ENCODE data around the gene NGLY1.

Gene NGLY1

DNA sequence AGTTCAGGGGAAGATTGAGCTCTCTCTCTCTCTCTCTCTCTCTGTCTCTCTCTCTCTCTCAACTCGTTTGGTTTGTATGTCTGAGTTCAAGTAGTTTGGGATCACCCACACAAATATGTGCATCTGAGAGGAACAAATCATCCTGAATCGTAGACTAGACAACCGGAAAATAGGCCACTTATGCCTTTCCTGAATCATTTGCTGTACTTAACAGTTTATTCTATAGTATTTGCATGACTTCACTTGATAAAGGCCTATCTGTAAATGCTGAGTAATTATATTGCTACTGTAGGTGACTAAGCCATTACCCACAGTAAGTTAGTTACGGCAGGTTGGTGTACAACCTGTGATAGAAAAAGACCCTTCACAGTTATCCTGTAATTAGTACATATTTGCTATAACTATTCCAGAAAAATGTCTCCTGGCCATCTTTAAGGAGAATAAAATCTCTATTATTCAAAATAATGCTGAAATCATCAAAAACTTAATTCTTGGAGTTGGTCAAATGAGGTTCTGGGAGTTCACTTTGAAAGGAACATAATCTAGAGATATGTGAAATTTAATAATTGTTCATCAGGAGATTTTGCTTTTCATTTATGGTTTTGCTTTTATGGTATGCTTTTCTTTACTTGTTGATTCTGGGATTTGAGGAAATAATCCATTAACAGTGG lies 37.7 kb upstream of the NGLY1 start:
- DNase-seq (ENCODE audit: low read depth), result no peak
- TF ChIP-seq, protein P1, sequence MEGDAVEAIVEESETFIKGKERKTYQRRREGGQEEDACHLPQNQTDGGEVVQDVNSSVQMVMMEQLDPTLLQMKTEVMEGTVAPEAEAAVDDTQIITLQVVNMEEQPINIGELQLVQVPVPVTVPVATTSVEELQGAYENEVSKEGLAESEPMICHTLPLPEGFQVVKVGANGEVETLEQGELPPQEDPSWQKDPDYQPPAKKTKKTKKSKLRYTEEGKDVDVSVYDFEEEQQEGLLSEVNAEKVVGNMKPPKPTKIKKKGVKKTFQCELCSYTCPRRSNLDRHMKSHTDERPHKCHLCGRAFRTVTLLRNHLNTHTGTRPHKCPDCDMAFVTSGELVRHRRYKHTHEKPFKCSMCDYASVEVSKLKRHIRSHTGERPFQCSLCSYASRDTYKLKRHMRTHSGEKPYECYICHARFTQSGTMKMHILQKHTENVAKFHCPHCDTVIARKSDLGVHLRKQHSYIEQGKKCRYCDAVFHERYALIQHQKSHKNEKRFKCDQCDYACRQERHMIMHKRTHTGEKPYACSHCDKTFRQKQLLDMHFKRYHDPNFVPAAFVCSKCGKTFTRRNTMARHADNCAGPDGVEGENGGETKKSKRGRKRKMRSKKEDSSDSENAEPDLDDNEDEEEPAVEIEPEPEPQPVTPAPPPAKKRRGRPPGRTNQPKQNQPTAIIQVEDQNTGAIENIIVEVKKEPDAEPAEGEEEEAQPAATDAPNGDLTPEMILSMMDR (conservative IDR thresholded peaks at IDR 0.05; ENCODE audit: low read depth, low read length), result no peak
- peak overlapping the region; percentile 1 for H3K4me3 ChIP-seq (ENCODE audit: low read length)

- DNase-seq (ENCODE audit: low read depth), result peak; percentile 98
- no peak overlapping the region for H3K4me3 ChIP-seq (ENCODE audit: low read length)
- TF ChIP-seq, protein P1 (conservative IDR thresholded peaks at IDR 0.05; ENCODE audit: low read depth, low read length), result no peak
Measured at GRCh38 chr3:25820366-25820765, 37.1 kb upstream of the NGLY1 start.

DNA sequence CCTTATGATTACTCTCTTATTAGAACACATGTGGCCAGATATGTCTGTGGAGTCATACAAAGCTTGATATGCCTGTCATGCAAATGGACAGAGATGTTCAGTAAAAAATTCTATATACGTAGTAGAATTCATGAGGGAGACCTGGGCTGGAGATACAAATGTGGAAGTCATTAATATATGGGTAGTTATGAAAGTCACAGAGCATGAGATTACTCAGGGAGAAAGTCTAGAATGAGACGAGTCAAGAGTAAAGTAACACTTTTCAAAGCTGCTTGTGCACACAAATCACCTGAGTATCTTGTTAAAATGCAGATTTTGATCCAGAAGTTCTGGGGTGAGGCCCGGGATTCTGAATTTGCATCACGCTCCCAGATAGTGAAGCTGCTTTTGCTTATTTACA lies 35.1 kb upstream of the NGLY1 start:
- TF ChIP-seq, protein P1 (conservative IDR thresholded peaks at IDR 0.05; ENCODE audit: low read depth, low read length), result no peak
- H3K4me3 ChIP-seq (ENCODE audit: low read length), result no peak overlapping the region

DNA sequence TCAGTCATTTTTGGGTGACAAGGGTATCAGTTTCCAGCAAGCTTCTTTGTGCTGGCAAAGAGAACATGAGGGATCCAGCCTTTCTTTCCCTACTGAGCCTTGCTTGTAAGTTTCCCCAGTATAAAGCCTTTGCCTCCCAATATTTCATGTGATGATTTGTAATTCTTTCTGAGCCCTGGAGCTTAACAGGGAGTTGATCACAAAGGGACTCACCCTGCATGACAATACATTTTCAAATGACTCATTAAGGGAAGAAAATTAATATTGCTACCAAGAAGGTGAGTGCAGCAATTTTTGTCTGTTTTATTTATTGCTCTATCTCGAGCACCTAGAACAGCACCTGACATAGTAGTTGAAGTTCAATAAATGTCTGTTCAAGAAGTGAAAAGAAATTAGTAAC lies 34.4 kb upstream of the NGLY1 start:
- no peak overlapping the region for H3K4me3 ChIP-seq (ENCODE audit: low read length)
- TF ChIP-seq, protein P1 (conservative IDR thresholded peaks at IDR 0.05; ENCODE audit: low read depth, low read length), result no peak
- DNase-seq (ENCODE audit: low read depth), result no peak

More for the DNA sequence above, 35.1 kb upstream of the NGLY1 start:
- DNase-seq (ENCODE audit: low read depth), result no peak

DNA sequence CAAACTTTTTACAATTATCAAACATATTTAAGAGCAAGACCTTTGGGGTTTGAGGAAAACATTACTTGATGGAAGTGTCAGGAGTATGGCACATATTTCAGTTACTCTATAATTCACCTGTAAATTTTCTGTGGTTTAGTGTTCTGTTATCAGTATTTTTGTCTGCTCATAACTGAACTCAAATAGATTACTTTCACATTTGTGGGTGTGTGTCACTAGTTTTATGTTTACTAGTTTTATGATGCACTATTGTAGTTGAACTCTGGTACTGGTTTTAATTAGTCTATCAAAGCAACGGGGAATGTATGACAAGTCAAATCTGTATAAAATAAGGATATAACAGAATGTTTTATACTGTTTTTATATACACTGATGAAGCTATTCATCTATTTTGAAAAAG lies 33.9 kb upstream of the NGLY1 start:
- TF ChIP-seq, protein P1 (conservative IDR thresholded peaks at IDR 0.05; ENCODE audit: low read depth, low read length), result no peak
- no peak overlapping the region for H3K4me3 ChIP-seq (ENCODE audit: low read length)
- no peak for DNase-seq (ENCODE audit: low read depth)

DNA sequence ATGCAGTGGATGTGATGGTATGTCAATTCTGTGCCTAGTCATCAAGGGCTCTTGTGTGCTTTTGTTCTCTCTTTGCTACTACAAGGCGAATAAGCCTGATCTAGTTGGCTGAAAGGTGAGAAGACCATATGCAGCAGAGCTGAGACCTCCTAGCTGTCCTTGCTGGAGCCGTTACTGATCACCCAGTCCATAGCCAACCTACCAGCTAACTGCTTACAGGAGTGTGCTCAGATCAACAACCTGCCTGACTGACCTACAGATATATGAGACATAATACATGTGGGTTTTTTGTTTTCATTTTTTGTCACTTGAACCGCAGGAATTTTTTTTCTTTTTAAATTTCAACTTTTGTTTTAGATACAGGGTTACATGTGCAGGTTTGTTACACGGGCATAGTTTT lies 29.4 kb upstream of the NGLY1 start:
- TF ChIP-seq, protein P1 (conservative IDR thresholded peaks at IDR 0.05; ENCODE audit: low read depth, low read length), result no peak
- no peak overlapping the region for H3K4me3 ChIP-seq (ENCODE audit: low read length)
- DNase-seq (ENCODE audit: low read depth), result no peak

DNA sequence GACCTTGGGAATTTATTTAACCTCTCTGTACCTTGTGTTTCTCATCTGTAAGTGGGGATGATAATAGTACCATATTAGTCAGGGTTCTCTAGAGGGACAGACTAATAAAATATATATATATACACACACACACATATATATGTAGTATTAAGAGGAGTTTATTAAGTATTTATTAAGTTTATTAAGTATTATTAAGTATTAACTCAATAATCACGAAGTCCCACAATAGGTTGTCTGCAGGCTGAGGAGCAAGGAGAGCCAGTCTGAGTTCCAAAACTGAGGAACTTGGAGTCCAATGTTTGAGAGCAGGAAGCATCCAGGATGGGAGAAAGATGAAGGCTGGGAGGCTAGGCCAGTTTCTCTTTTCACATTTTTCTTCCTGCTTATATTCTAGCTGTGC lies 21.4 kb upstream of the NGLY1 start:
- no peak overlapping the region for H3K4me3 ChIP-seq (ENCODE audit: low read length)
- TF ChIP-seq, protein P1 (conservative IDR thresholded peaks at IDR 0.05; ENCODE audit: low read depth, low read length), result no peak
- DNase-seq (ENCODE audit: low read depth), result no peak
